Epithelial cell of esophagus (primary cell): ENCODE data around the gene SDF4.

Experiments used
- DNase-seq: peaks from one replicate; pipeline ENCODE4 v3.0.0; 2010; ENCODE audit warnings: low read depth
- H3K4me3 ChIP-seq: 2 replicates; pipeline ENCODE4 v1.5.1; 2011; ENCODE audit warnings: mild to moderate bottlenecking, low read length, control low read depth
- TF ChIP-seq, protein P1 (sequence below): IDR thresholded peaks from 2 replicates; pipeline ENCODE4 v1.5.1; 2011; ENCODE audit warnings: low read depth, mild to moderate bottlenecking, low read length, control low read depth, inconsistent platforms; ENCODE audit not compliant: insufficient read depth; ENCODE audit errors: missing control alignments

The SDF4 gene

GRCh38 chr1:1238702-1239178 lies 6.9 kb upstream of the SDF4 start:
- no peak overlapping the region for H3K4me3 ChIP-seq
- TF ChIP-seq, protein P1, sequence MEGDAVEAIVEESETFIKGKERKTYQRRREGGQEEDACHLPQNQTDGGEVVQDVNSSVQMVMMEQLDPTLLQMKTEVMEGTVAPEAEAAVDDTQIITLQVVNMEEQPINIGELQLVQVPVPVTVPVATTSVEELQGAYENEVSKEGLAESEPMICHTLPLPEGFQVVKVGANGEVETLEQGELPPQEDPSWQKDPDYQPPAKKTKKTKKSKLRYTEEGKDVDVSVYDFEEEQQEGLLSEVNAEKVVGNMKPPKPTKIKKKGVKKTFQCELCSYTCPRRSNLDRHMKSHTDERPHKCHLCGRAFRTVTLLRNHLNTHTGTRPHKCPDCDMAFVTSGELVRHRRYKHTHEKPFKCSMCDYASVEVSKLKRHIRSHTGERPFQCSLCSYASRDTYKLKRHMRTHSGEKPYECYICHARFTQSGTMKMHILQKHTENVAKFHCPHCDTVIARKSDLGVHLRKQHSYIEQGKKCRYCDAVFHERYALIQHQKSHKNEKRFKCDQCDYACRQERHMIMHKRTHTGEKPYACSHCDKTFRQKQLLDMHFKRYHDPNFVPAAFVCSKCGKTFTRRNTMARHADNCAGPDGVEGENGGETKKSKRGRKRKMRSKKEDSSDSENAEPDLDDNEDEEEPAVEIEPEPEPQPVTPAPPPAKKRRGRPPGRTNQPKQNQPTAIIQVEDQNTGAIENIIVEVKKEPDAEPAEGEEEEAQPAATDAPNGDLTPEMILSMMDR = no peak
- DNase-seq = no peak

DNA sequence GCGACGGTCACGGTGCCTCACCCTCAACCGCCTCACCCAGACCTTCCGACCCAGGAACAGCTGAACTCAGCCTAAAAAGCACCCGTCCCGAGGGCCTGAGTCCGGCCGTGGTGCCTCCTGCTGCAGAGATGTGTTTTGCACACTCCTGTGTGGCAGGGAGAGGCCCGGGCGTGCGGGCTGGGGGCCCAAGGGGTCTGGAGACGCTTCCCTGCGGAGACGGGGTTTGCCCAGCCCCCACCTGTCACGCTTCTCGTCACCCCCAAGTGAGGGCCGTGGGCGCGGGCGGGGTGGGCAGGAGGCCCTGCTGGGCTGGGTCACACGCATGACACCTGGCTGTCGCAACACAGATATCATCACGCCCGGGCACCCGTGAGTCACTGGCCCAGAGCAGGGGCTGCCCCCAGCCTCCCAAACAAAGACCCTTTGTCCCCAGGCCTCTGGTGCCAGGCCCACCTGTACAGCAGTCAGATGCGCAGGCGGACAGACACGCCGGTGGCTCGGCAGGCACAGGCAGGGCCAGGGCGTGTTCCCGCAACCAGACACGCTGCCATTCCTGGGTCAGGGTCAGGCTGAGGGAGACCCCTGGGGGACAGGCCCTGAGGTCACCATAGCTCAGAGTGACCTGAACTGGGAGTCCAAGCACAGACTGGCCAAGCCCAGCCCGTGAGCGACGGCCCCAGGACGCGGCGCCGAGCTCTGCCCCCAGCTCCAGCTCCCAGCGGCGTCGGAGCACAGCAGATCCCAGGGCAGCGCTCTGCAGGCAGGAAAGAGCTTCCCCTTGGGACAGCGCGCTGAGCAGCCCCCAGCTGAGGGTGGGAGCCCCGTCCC lies 6.3 kb upstream of the SDF4 start:
- TF ChIP-seq, protein P1 = no peak
- DNase-seq = peak; percentile 37
- no peak overlapping the region for H3K4me3 ChIP-seq

DNA sequence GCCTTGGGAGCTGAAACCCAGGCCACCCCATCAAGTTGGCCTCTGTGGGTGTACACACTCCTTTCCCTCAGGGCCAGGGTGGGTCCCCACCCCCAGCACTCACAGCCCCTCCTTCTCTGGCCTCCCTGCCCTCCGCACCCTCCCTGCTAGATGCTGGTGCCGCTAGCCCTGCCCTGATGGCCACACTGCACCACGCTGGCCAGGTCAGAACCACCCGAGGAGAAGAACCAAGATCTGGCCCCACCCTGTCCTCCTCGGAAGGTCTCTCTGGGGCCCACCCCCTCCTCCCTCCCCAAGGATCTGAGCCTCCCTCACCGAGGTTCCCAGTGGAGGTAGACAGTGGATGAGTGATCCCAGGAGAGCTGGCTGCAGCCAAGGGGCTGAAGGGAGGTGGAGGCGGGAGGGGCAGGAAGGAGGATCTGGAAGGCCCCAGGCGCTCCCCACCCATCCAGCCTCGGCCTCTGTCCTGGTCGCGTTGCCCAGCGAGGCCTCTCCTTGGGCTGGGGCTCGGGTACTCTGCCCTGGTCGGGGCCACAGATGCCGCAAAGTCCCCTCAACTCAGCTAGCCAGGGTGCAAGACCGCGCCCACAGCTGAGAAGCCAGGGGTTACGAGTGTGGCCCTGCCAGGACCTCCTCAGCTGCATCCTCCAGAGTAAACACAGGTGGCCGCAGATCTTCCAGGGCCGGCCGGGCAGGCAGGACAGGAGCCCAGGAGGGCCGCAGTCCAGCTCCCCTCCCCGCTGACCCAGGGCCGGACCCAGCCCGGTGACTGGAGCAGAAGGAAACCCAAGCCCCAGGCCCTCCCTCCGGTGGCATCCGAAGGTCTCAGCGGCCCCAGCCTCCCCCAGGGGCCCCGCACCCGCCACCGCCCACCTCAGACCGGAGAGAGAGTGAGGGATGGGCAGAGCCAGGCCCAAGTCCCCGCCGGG lies 5.4 kb upstream of the SDF4 start:
- TF ChIP-seq, protein P1 = no peak
- no peak overlapping the region for H3K4me3 ChIP-seq
- no peak for DNase-seq

- DNase-seq = no peak
- TF ChIP-seq, protein P1 = no peak
- H3K4me3 ChIP-seq = no peak overlapping the region
Measured at GRCh38 chr1:1236176-1236763, 4.5 kb upstream of the SDF4 start.

GRCh38 chr1:1235016-1235744 lies 3.4 kb upstream of the SDF4 start:
- H3K4me3 ChIP-seq = no peak overlapping the region
- no peak for DNase-seq
- TF ChIP-seq, protein P1 = no peak

- no peak for DNase-seq
- no peak overlapping the region for H3K4me3 ChIP-seq
- TF ChIP-seq, protein P1 = no peak
Measured at GRCh38 chr1:1234180-1234808, 2.5 kb upstream of the SDF4 start.
